GM19193 (cell line): ENCODE measurements around the gene NR1H2.
A peak's percentile ranks its signal among the peaks of the same experiment; 100 is the strongest.

ENCODE experiments used
- POLR2A ChIP-seq: IDR thresholded peaks from 4 replicates; pipeline ENCODE4 v1.6.1; 2011; ENCODE audit not compliant: insufficient read depth, insufficient read length; ENCODE audit errors: extremely low read depth

The NR1H2 gene

GRCh38 chr19:50406156-50406820, 30.0 kb downstream of the NR1H2 start:
- no peak for TF ChIP-seq POLR2A

GRCh38 chr19:50406829-50407228, 30.6 kb downstream of the NR1H2 start:
- TF ChIP-seq POLR2A: no peak

GRCh38 chr19:50409347-50409746, 33.1 kb downstream of the NR1H2 start:
- no peak for TF ChIP-seq POLR2A

- no peak for TF ChIP-seq POLR2A
These were observed 33.9 kb downstream of the NR1H2 start for GRCh38 chr19:50410109-50410508.

GRCh38 chr19:50412419-50412818, 36.2 kb downstream of the NR1H2 start:
- TF ChIP-seq POLR2A: no peak

- TF ChIP-seq POLR2A: no peak
These were observed 36.8 kb downstream of the NR1H2 start for GRCh38 chr19:50413096-50413495.

GRCh38 chr19:50413531-50413930, 37.3 kb downstream of the NR1H2 start:
- no peak for TF ChIP-seq POLR2A

GRCh38 chr19:50414864-50415660, 38.8 kb downstream of the NR1H2 start:
- peak; percentile 54 for TF ChIP-seq POLR2A

GRCh38 chr19:50415661-50416033, 39.4 kb downstream of the NR1H2 start:
- TF ChIP-seq POLR2A: peak; percentile 52

- TF ChIP-seq POLR2A: no peak
These were observed 40.0 kb downstream of the NR1H2 start for GRCh38 chr19:50416034-50416977.

GRCh38 chr19:50417111-50418081, 41.1 kb downstream of the NR1H2 start:
- peak; percentile 33 for TF ChIP-seq POLR2A

- peak; percentile 97 for TF ChIP-seq POLR2A
These were observed 42.1 kb downstream of the NR1H2 start, which contains the start of gene SPIB for GRCh38 chr19:50418176-50419021. SPIB (plus strand) TSS chr19:50418938; CDS start chr19:50418963, 25 bp downstream.

- no peak for TF ChIP-seq POLR2A
These were observed 42.8 kb downstream of the NR1H2 start for GRCh38 chr19:50419022-50419579.
